SK-N-SH (cell line): ENCODE data around the gene DND1. TPM values are rescaled to one million over a fixed set of nuclear protein-coding genes. Genes with fewer than 3 reads are reported as not detected.

Experiments used
- CTCF ChIA-PET: fragments of 300-600, 350-600 bp; formaldehyde crosslinking; extraction: SDS; loops from one replicate; lab custom pipeline; 2021; lab: Yijun Ruan, JAX
- POLR2A ChIA-PET: fragments of 350-600 bp; sonication (Branson Sonifier 250); formaldehyde crosslinking; extraction: SDS; loops from one replicate; lab custom pipeline; 2020; ENCODE audit warnings: antibody characterized with exemption, inconsistent platforms; lab: Yijun Ruan, JAX
- DNase-seq: peaks from one replicate; pipeline ENCODE4 v3.0.0; 2012
- H2AFZ ChIP-seq: fragments of 200-600 bp; sonication (generic); 2 replicates; pipeline ENCODE4 v1.8.1; 2016; ENCODE audit warnings: antibody characterized with exemption, mild to moderate bottlenecking, low read depth
- H3F3A ChIP-seq: fragments of 200-600 bp; sonication (generic); replicated peaks from 2 replicates; pipeline ENCODE3; 2016; ENCODE audit warnings: antibody characterized with exemption, mild to moderate bottlenecking; ENCODE audit not compliant: insufficient read depth
- H3K27ac ChIP-seq, 2 experiments: fragments of 200-500 bp in 1 of 2; fragments of 200-600 bp in 1 of 2; sonication (Bioruptor generic) in 1 of 2; sonication (generic), shearing (Covaris generic) in 1 of 2; 2 replicates each; pipeline versions ENCODE4 v1.5.1 to v1.6.1; 2014 to 2016; ENCODE audit warnings: low read depth in 2 of 2, inconsistent platforms in 1 of 2, low read length in 1 of 2, mild to moderate bottlenecking in 1 of 2, mixed read lengths in 1 of 2
- H3K27me3 ChIP-seq: fragments of 200-600 bp; sonication (generic), shearing (Covaris generic); 2 replicates; pipeline ENCODE4 v1.6.1; 2016; ENCODE audit warnings: mixed run types; ENCODE audit not compliant: insufficient read depth
- H3K36me3 ChIP-seq, 2 experiments: fragments of 200-500 bp in 1 of 2; fragments of 200-600 bp in 1 of 2; sonication (Bioruptor generic) in 1 of 2; sonication (generic) in 1 of 2; replicated peaks in 1 of 2; 2 replicates each; pipeline versions ENCODE3 to v1.5.1; 2014 to 2016; ENCODE audit warnings: low read length in 1 of 2, mild to moderate bottlenecking in 1 of 2; ENCODE audit not compliant: insufficient read depth in 2 of 2, control insufficient read depth in 1 of 2
- H3K4me1 ChIP-seq, 2 experiments: fragments of 200-500 bp in 1 of 2; fragments of 200-600 bp in 1 of 2; sonication (Bioruptor generic) in 1 of 2; sonication (generic), shearing (Covaris generic) in 1 of 2; 2 replicates each; pipeline versions ENCODE4 v1.5.1 to v1.6.1; 2014 to 2016; ENCODE audit warnings: low read depth in 1 of 2, low read length in 1 of 2, mixed run types in 1 of 2; ENCODE audit not compliant: insufficient read depth in 2 of 2, control insufficient read depth in 1 of 2
- H3K4me2 ChIP-seq: fragments of 200-600 bp; sonication (generic), shearing (Covaris generic); 2 replicates; pipeline ENCODE4 v1.6.1; 2017; ENCODE audit warnings: mixed run types
- H3K4me3 ChIP-seq, 2 experiments: fragments of 200-500 bp in 1 of 2; fragments of 200-600 bp in 1 of 2; sonication (Bioruptor generic) in 1 of 2; sonication (generic), shearing (Covaris generic) in 1 of 2; 2 replicates each; pipeline versions ENCODE4 v1.5.1 to v1.8.1; 2014 to 2016; ENCODE audit warnings: low read depth in 2 of 2, inconsistent platforms in 1 of 2, low read length in 1 of 2, mild to moderate bottlenecking in 1 of 2, mixed read lengths in 1 of 2, moderate library complexity in 1 of 2
- H3K79me2 ChIP-seq: fragments of 200-600 bp; sonication (generic); 2 replicates; pipeline ENCODE4 v1.8.1; 2017; ENCODE audit warnings: mild to moderate bottlenecking; ENCODE audit not compliant: insufficient read depth
- H3K9ac ChIP-seq: fragments of 200-600 bp; sonication (generic); 2 replicates; pipeline ENCODE4 v1.6.1; 2017; ENCODE audit warnings: mixed run types
- H3K9me2 ChIP-seq: fragments of 200-600 bp; sonication (generic); 2 replicates; pipeline ENCODE4 v1.6.1; 2017; ENCODE audit warnings: mixed run types
- H3K9me3 ChIP-seq: fragments of 200-600 bp; sonication (generic); 2 replicates; pipeline ENCODE4 v1.6.1; 2017; ENCODE audit warnings: mixed run types, mild to moderate bottlenecking, moderate library complexity
- H4K20me1 ChIP-seq: fragments of 200-600 bp; sonication (generic); 2 replicates; pipeline ENCODE4 v1.6.1; 2017; ENCODE audit warnings: mild to moderate bottlenecking, mixed run types; ENCODE audit not compliant: insufficient read depth
- CTCF ChIP-seq: fragments of 200-600 bp; sonication (generic); IDR thresholded peaks from 2 replicates; pipeline ENCODE4 v1.6.1; 2017; ENCODE audit warnings: antibody characterized with exemption, mild to moderate bottlenecking, moderate library complexity
- ELF1 ChIP-seq: IDR thresholded peaks from 2 replicates; pipeline ENCODE4 v1.4.0; 2012
- EZH2phosphoT487 ChIP-seq: fragments of 200-600 bp; sonication (generic); IDR thresholded peaks from 2 replicates; pipeline ENCODE4 v1.6.1; 2017; ENCODE audit warnings: low read depth, mixed run types, mild to moderate bottlenecking, antibody characterized with exemption, moderate library complexity, borderline replicate concordance
- FOXJ3 ChIP-seq: sonication (generic); formaldehyde crosslinking; IDR thresholded peaks from 2 replicates; pipeline ENCODE4 v1.5.1; 2020; ENCODE audit warnings: mild to moderate bottlenecking, missing genetic modification reagents
- GABPA ChIP-seq: IDR thresholded peaks from 2 replicates; pipeline ENCODE4 v1.4.0; 2012; ENCODE audit warnings: low read depth, mild to moderate bottlenecking
- IRF3 ChIP-seq: fragments of 150-350 bp; IDR thresholded peaks from 2 replicates; pipeline ENCODE4 v1.6.1; 2016; ENCODE audit warnings: mild to moderate bottlenecking, low read depth, low read length
- NRF1 ChIP-seq: IDR thresholded peaks from 2 replicates; pipeline ENCODE4 v1.6.1; 2012; ENCODE audit warnings: low read depth, mild to moderate bottlenecking, low read length
- PBX3 ChIP-seq: IDR thresholded peaks from 2 replicates; pipeline ENCODE4; 2012
- RCOR1 ChIP-seq: fragments of 150-350 bp; IDR thresholded peaks from 2 replicates; pipeline ENCODE4 v1.6.1; 2017; ENCODE audit warnings: antibody characterized with exemption, low read length
- REST ChIP-seq: IDR thresholded peaks from 2 replicates; pipeline ENCODE4 v1.6.1; 2012; ENCODE audit warnings: mild to moderate bottlenecking, low read depth, low read length, moderate library complexity
- RXRA ChIP-seq: IDR thresholded peaks from 2 replicates; pipeline ENCODE4 v1.4.0; 2012; ENCODE audit warnings: low read depth, mild to moderate bottlenecking, borderline replicate concordance
- SIN3A ChIP-seq: IDR thresholded peaks from 2 replicates; pipeline ENCODE4 v1.6.1; 2012; ENCODE audit warnings: low read depth, mild to moderate bottlenecking, low read length, moderate library complexity, borderline replicate concordance
- SMC3 ChIP-seq: IDR thresholded peaks from 2 replicates; pipeline ENCODE4 v1.6.1; 2012; ENCODE audit warnings: low read depth, low read length, improper control_type of control experiment
- TAF1 ChIP-seq: IDR thresholded peaks from 2 replicates; pipeline ENCODE4 v1.6.1; 2012; ENCODE audit warnings: low read depth, mild to moderate bottlenecking, low read length, moderate library complexity, borderline replicate concordance
- USF1 ChIP-seq: IDR thresholded peaks from 2 replicates; pipeline ENCODE4 v1.4.0; 2012; ENCODE audit warnings: low read depth, borderline replicate concordance
- USF2 ChIP-seq: fragments of 150-350 bp; IDR thresholded peaks from 2 replicates; pipeline ENCODE4 v1.6.1; 2017; ENCODE audit warnings: antibody characterized with exemption, low read length, low read depth, borderline replicate concordance
- WGBS: methylation state at CpG from one replicate; pipeline ENCODE4 v1.1.6; 2017; ENCODE audit warnings: low lambda C conversion rate; 5-methylcytosine and 5-hydroxymethylcytosine counted together
- polyA plus RNA-seq, 3 experiments: library from polyadenylated mRNA; depleted of rRNA; stranded (reverse); fragments of >200 nt; gene quantifications; 2 replicates each; pipeline ENCODE4 v1.2.3, GENCODE V29; 2012

DND1 gene
- polyA plus RNA-seq, 1 of the 3 experiments (the other 2 are of a cell fraction) = 1.2 TPM

GRCh38 chr5:140690376-140690932 lies 17.1 kb upstream of the DND1 start (continued):
- TF ChIP-seq PBX3 (no peak), ELF1 (no peak), REST (no peak), SMC3 (no peak)

- Histone ChIP-seq H3K4me3 (no peak overlapping the region), H3F3A (no peaks in the 10 kb centered on the region), H3K4me1 (no peaks in the 10 kb centered on the region), H3K79me2 (peaks cover 12% of the 10 kb centered on the region; the same call in 1 of the 2 replicates), H4K20me1 (no peaks in the 10 kb centered on the region), H3K27me3 (no peaks in the 10 kb centered on the region), H3K27ac (no peak overlapping the region), H3K4me2 (no peak overlapping the region), H3K9me2 (no peaks in the 10 kb centered on the region), H3K9ac (no peak overlapping the region), H3K36me3 (peaks cover 34 to 72% of the 10 kb centered on the region in 2 experiments), H3K9me3 (no peaks in the 10 kb centered on the region), H2AFZ (no peak overlapping the region)
- 95% methylated on average over 7 of the region's 7 CpGs for WGBS
- no peak for DNase-seq
- ChIA-PET POLR2A (no interaction called here), CTCF (interaction anchor here (1.0 kb wide), 1 partner anchor 41 kb away, joined by 3 read pairs; no protein-coding TSS in a partner anchor)
- TF ChIP-seq USF1 (no peak), USF2 (no peak), IRF3 (no peak), GABPA (no peak), RXRA (no peak), TAF1 (no peak), NRF1 (no peak), REST (no peak), FOXJ3 (CRISPR knock-in tag) (no peak), CTCF (no peak), EZH2phosphoT487 (no peak), RCOR1 (no peak), SIN3A (no peak)
These were observed 5.6 kb upstream of the DND1 start for GRCh38 chr5:140678993-140679392.
